SK-N-SH (cell line): Measurements from ENCODE around the gene SUSD3. TPM values are rescaled to one million over a fixed set of nuclear protein-coding genes. Genes with fewer than 3 reads are reported as not detected.

Source experiments
- CTCF ChIA-PET: fragments of 300-600, 350-600 bp; formaldehyde crosslinking; extraction: SDS; loops from one replicate; lab custom pipeline; 2021; lab: Yijun Ruan, JAX
- POLR2A ChIA-PET: fragments of 350-600 bp; sonication (Branson Sonifier 250); formaldehyde crosslinking; extraction: SDS; loops from one replicate; lab custom pipeline; 2020; ENCODE audit warnings: antibody characterized with exemption, inconsistent platforms; lab: Yijun Ruan, JAX
- DNase-seq: peaks from one replicate; pipeline ENCODE4 v3.0.0; 2012
- H2AFZ ChIP-seq: fragments of 200-600 bp; sonication (generic); 2 replicates; pipeline ENCODE4 v1.8.1; 2016; ENCODE audit warnings: antibody characterized with exemption, mild to moderate bottlenecking, low read depth
- H3F3A ChIP-seq: fragments of 200-600 bp; sonication (generic); replicated peaks from 2 replicates; pipeline ENCODE3; 2016; ENCODE audit warnings: antibody characterized with exemption, mild to moderate bottlenecking; ENCODE audit not compliant: insufficient read depth
- H3K27ac ChIP-seq, 2 experiments: fragments of 200-500 bp in 1 of 2; fragments of 200-600 bp in 1 of 2; sonication (Bioruptor generic) in 1 of 2; sonication (generic), shearing (Covaris generic) in 1 of 2; 2 replicates each; pipeline versions ENCODE4 v1.5.1 to v1.6.1; 2014 to 2016; ENCODE audit warnings: low read depth in 2 of 2, inconsistent platforms in 1 of 2, low read length in 1 of 2, mild to moderate bottlenecking in 1 of 2, mixed read lengths in 1 of 2
- H3K27me3 ChIP-seq: fragments of 200-600 bp; sonication (generic), shearing (Covaris generic); 2 replicates; pipeline ENCODE4 v1.6.1; 2016; ENCODE audit warnings: mixed run types; ENCODE audit not compliant: insufficient read depth
- H3K36me3 ChIP-seq, 2 experiments: fragments of 200-500 bp in 1 of 2; fragments of 200-600 bp in 1 of 2; sonication (Bioruptor generic) in 1 of 2; sonication (generic) in 1 of 2; replicated peaks in 1 of 2; 2 replicates each; pipeline versions ENCODE3 to v1.5.1; 2014 to 2016; ENCODE audit warnings: low read length in 1 of 2, mild to moderate bottlenecking in 1 of 2; ENCODE audit not compliant: insufficient read depth in 2 of 2, control insufficient read depth in 1 of 2
- H3K4me1 ChIP-seq, 2 experiments: fragments of 200-500 bp in 1 of 2; fragments of 200-600 bp in 1 of 2; sonication (Bioruptor generic) in 1 of 2; sonication (generic), shearing (Covaris generic) in 1 of 2; 2 replicates each; pipeline versions ENCODE4 v1.5.1 to v1.6.1; 2014 to 2016; ENCODE audit warnings: low read depth in 1 of 2, low read length in 1 of 2, mixed run types in 1 of 2; ENCODE audit not compliant: insufficient read depth in 2 of 2, control insufficient read depth in 1 of 2
- H3K4me2 ChIP-seq: fragments of 200-600 bp; sonication (generic), shearing (Covaris generic); 2 replicates; pipeline ENCODE4 v1.6.1; 2017; ENCODE audit warnings: mixed run types
- H3K4me3 ChIP-seq, 2 experiments: fragments of 200-500 bp in 1 of 2; fragments of 200-600 bp in 1 of 2; sonication (Bioruptor generic) in 1 of 2; sonication (generic), shearing (Covaris generic) in 1 of 2; 2 replicates each; pipeline versions ENCODE4 v1.5.1 to v1.8.1; 2014 to 2016; ENCODE audit warnings: low read depth in 2 of 2, inconsistent platforms in 1 of 2, low read length in 1 of 2, mild to moderate bottlenecking in 1 of 2, mixed read lengths in 1 of 2, moderate library complexity in 1 of 2
- H3K79me2 ChIP-seq: fragments of 200-600 bp; sonication (generic); 2 replicates; pipeline ENCODE4 v1.8.1; 2017; ENCODE audit warnings: mild to moderate bottlenecking; ENCODE audit not compliant: insufficient read depth
- H3K9ac ChIP-seq: fragments of 200-600 bp; sonication (generic); 2 replicates; pipeline ENCODE4 v1.6.1; 2017; ENCODE audit warnings: mixed run types
- H3K9me2 ChIP-seq: fragments of 200-600 bp; sonication (generic); 2 replicates; pipeline ENCODE4 v1.6.1; 2017; ENCODE audit warnings: mixed run types
- H3K9me3 ChIP-seq: fragments of 200-600 bp; sonication (generic); 2 replicates; pipeline ENCODE4 v1.6.1; 2017; ENCODE audit warnings: mixed run types, mild to moderate bottlenecking, moderate library complexity
- H4K20me1 ChIP-seq: fragments of 200-600 bp; sonication (generic); 2 replicates; pipeline ENCODE4 v1.6.1; 2017; ENCODE audit warnings: mild to moderate bottlenecking, mixed run types; ENCODE audit not compliant: insufficient read depth
- EZH2phosphoT487 ChIP-seq: fragments of 200-600 bp; sonication (generic); IDR thresholded peaks from 2 replicates; pipeline ENCODE4 v1.6.1; 2017; ENCODE audit warnings: low read depth, mixed run types, mild to moderate bottlenecking, antibody characterized with exemption, moderate library complexity, borderline replicate concordance
- FOSL2 ChIP-seq: IDR thresholded peaks from 2 replicates; pipeline ENCODE4 v1.4.0; 2012; ENCODE audit warnings: low read depth, mild to moderate bottlenecking, moderate library complexity, borderline replicate concordance
- MAX ChIP-seq: IDR thresholded peaks from 2 replicates; pipeline ENCODE4 v1.4.0; 2012; ENCODE audit warnings: low read depth
- NFIC ChIP-seq: IDR thresholded peaks from 2 replicates; pipeline ENCODE4 v1.4.0; 2012; ENCODE audit warnings: borderline replicate concordance
- PBX3 ChIP-seq: IDR thresholded peaks from 2 replicates; pipeline ENCODE4; 2012
- RAD21 ChIP-seq: IDR thresholded peaks from 2 replicates; pipeline ENCODE4 v1.6.1; 2012; ENCODE audit warnings: mild to moderate bottlenecking, low read length
- RCOR1 ChIP-seq: fragments of 150-350 bp; IDR thresholded peaks from 2 replicates; pipeline ENCODE4 v1.6.1; 2017; ENCODE audit warnings: antibody characterized with exemption, low read length
- RXRA ChIP-seq: IDR thresholded peaks from 2 replicates; pipeline ENCODE4 v1.4.0; 2012; ENCODE audit warnings: low read depth, mild to moderate bottlenecking, borderline replicate concordance
- TAF1 ChIP-seq: IDR thresholded peaks from 2 replicates; pipeline ENCODE4 v1.6.1; 2012; ENCODE audit warnings: low read depth, mild to moderate bottlenecking, low read length, moderate library complexity, borderline replicate concordance
- TCF12 ChIP-seq: IDR thresholded peaks from 2 replicates; pipeline ENCODE4 v1.4.0; 2012
- USF2 ChIP-seq: fragments of 150-350 bp; IDR thresholded peaks from 2 replicates; pipeline ENCODE4 v1.6.1; 2017; ENCODE audit warnings: antibody characterized with exemption, low read length, low read depth, borderline replicate concordance
- ZBTB33 ChIP-seq: IDR thresholded peaks from 2 replicates; pipeline ENCODE4 v1.4.0; 2012; ENCODE audit warnings: low read depth, borderline replicate concordance
- WGBS: methylation state at CpG from one replicate; pipeline ENCODE4 v1.1.6; 2017; ENCODE audit warnings: low lambda C conversion rate; 5-methylcytosine and 5-hydroxymethylcytosine counted together
- polyA plus RNA-seq, 3 experiments: library from polyadenylated mRNA; depleted of rRNA; stranded (reverse); fragments of >200 nt; gene quantifications; 2 replicates each; pipeline ENCODE4 v1.2.3, GENCODE V29; 2012

SUSD3 gene
- polyA plus RNA-seq, 1 of the 3 experiments (the other 2 are of a cell fraction): 0.49 TPM

- WGBS: 93% methylated on average over 6 of the region's 7 CpGs
Measured at GRCh38 chr9:93093877-93094657, 35.6 kb downstream of the SUSD3 start.

More at GRCh38 chr9:93093877-93094657, 35.6 kb downstream of the SUSD3 start:
- no peak overlapping the region for H3K4me3 ChIP-seq
- no peaks in the 10 kb centered on the region for H3K9me2 ChIP-seq
- H3K27ac ChIP-seq: no peak overlapping the region; a peak in 1 of 4 replicates
- H3K9me3 ChIP-seq: no peaks in the 10 kb centered on the region
- peaks cover 25% of the 10 kb centered on the region for H3K79me2 ChIP-seq
- no peaks in the 10 kb centered on the region for H3K36me3 ChIP-seq
- H3F3A ChIP-seq: peaks cover 27% of the 10 kb centered on the region
- CTCF ChIA-PET: no interaction called here
- no peak overlapping the region for H3K9ac ChIP-seq
- H4K20me1 ChIP-seq: peaks cover 4% of the 10 kb centered on the region
- DNase-seq: no peak
- H3K27me3 ChIP-seq: no peaks in the 10 kb centered on the region
- POLR2A ChIA-PET: interaction anchor here (1.3 to 1.7 kb wide), 2 partner anchors 13 to 30 kb away, joined by 4 to 6 read pairs; no protein-coding TSS in a partner anchor
- no peak overlapping the region for H3K4me2 ChIP-seq
- no peak overlapping the region for H2AFZ ChIP-seq
- TF ChIP-seq PBX3 (no peak), MAX (no peak), NFIC (no peak), FOSL2 (no peak), RAD21 (no peak), RCOR1 (no peak), RXRA (no peak), TCF12 (no peak), USF2 (no peak), EZH2phosphoT487 (no peak), TAF1 (no peak), ZBTB33 (no peak)
- H3K4me1 ChIP-seq: peaks cover 16 to 33% of the 10 kb centered on the region in 2 experiments; a peak in 3 of 4 replicates
